ENCODE measurements around the gene IGFBP7.

The IGFBP7 gene, protein sequence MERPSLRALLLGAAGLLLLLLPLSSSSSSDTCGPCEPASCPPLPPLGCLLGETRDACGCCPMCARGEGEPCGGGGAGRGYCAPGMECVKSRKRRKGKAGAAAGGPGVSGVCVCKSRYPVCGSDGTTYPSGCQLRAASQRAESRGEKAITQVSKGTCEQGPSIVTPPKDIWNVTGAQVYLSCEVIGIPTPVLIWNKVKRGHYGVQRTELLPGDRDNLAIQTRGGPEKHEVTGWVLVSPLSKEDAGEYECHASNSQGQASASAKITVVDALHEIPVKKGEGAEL

DNA sequence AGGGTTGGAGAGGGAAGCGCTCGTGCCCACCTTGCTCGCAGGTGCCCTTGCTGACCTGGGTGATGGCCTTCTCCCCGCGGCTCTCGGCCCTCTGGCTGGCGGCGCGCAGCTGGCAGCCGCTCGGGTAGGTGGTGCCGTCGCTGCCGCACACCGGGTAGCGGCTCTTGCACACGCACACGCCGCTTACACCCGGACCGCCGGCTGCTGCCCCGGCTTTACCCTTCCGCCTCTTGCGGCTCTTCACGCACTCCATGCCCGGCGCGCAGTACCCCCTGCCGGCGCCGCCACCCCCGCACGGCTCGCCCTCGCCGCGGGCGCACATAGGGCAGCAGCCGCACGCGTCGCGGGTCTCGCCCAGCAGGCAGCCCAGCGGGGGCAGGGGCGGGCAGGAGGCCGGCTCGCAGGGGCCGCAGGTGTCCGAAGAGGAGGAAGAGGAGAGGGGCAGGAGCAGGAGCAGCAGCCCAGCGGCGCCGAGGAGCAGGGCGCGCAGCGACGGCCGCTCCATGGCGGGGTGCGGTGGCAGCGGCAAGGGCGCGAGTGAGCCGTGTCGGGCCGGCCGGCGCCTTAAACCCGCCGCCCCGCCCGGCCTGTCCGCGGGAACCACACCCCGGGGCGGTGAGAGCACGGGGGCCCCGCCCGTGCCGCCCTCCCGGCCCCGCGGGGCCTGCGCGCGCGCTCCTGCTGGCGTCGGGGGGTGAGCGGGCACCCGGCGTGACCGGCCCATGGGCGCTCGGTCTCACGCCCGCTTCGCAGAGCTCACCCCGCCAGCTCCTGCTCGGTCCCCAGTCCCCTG is at the start of gene IGFBP7:
TSS of gene IGFBP7 (minus strand) at position 539 of the 793 bp plus-strand sequence. CDS start at position 505, 34 bp downstream.
- no peak within 1 kb of the TSS for H3K4me2 ChIP-seq (ENCODE audit: low read length)

DNA sequence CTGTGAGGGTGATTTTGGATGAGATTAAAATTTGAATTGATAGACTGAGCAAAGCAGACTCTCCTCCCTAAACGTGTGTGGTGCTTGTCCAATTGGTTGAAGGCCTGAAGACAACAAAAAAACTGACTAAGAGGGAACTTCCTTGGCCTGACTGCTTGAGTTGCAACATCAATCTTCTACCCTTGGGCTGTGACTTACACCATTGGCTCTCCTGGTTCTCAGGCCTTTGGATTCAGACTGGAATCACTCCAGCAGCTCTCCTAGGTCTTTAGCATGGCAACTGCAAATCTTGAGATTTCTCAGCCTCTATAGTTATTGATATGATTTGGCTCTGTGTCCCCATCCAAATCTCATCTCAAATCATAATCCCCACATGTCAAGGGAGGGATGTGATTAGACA is 49.7 kb upstream of the IGFBP7 start:
- H3K36me3 ChIP-seq (ENCODE audit: control insufficient read depth, low read length), result no peaks in the 10 kb centered on the region
- H3F3A ChIP-seq (ENCODE audit: control insufficient read depth, insufficient read depth), result no peaks in the 10 kb centered on the region
- TF ChIP-seq, protein P1, sequence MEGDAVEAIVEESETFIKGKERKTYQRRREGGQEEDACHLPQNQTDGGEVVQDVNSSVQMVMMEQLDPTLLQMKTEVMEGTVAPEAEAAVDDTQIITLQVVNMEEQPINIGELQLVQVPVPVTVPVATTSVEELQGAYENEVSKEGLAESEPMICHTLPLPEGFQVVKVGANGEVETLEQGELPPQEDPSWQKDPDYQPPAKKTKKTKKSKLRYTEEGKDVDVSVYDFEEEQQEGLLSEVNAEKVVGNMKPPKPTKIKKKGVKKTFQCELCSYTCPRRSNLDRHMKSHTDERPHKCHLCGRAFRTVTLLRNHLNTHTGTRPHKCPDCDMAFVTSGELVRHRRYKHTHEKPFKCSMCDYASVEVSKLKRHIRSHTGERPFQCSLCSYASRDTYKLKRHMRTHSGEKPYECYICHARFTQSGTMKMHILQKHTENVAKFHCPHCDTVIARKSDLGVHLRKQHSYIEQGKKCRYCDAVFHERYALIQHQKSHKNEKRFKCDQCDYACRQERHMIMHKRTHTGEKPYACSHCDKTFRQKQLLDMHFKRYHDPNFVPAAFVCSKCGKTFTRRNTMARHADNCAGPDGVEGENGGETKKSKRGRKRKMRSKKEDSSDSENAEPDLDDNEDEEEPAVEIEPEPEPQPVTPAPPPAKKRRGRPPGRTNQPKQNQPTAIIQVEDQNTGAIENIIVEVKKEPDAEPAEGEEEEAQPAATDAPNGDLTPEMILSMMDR (IDR thresholded peaks at IDR 0.05; ENCODE audit: low read depth, low read length, poor library complexity, severe bottlenecking), result no peak
- H3K9me2 ChIP-seq (replicated peaks; ENCODE audit: control insufficient read depth, low read length), result no peaks in the 10 kb centered on the region
- H3K79me2 ChIP-seq (ENCODE audit: control insufficient read depth, low read length), result no peaks in the 10 kb centered on the region
- H3K27me3 ChIP-seq (ENCODE audit: control insufficient read depth, low read length), result peaks cover 7% of the 10 kb centered on the region; the same call in 1 of the 2 replicates
- no peak overlapping the region for H3K27ac ChIP-seq (ENCODE audit: low read depth, low read length)
- peaks cover 10% of the 10 kb centered on the region; the same call in 1 of the 2 replicates for H3K4me1 ChIP-seq (ENCODE audit: control insufficient read depth, low read length)
- H3K4me2 ChIP-seq (ENCODE audit: low read length), result no peak overlapping the region
- H3K4me3 ChIP-seq (ENCODE audit: low read length), result no peak overlapping the region
- 0 out of 2 replicates have a peak, but pooled peaks cover 3% of the 10 kb centered on the region for H3K9me3 ChIP-seq (ENCODE audit: control insufficient read depth, insufficient read depth, low read length)
- H4K20me1 ChIP-seq (ENCODE audit: control insufficient read depth, insufficient read depth, low read depth, low read length), result no peaks in the 10 kb centered on the region

More for the DNA sequence above, at the start of gene IGFBP7:
- TF ChIP-seq, protein P1 (IDR thresholded peaks at IDR 0.05; ENCODE audit: low read depth, low read length, poor library complexity, severe bottlenecking), result no peak
- TF ChIP-seq EZH2phosphoT487 (IDR thresholded peaks at IDR 0.05; ENCODE audit: borderline replicate concordance, low read length), result no peak
- no peaks in the 10 kb centered on the region for H3K9me3 ChIP-seq (ENCODE audit: control insufficient read depth, insufficient read depth, low read length)
- H4K20me1 ChIP-seq (ENCODE audit: control insufficient read depth, insufficient read depth, low read depth, low read length), result no peaks in the 10 kb centered on the region
- no peak within 1 kb of the TSS for H3K4me3 ChIP-seq (ENCODE audit: low read length)
- no peaks in the 10 kb centered on the region for H3K4me1 ChIP-seq (ENCODE audit: control insufficient read depth, low read length)
- H3K79me2 ChIP-seq (ENCODE audit: control insufficient read depth, low read length), result no peaks in the 10 kb centered on the region
- no peaks in the 10 kb centered on the region for H3K9me2 ChIP-seq (replicated peaks; ENCODE audit: control insufficient read depth, low read length)
- no peak within 1 kb of the TSS for H3K27ac ChIP-seq (ENCODE audit: low read depth, low read length)
- no peaks in the 10 kb centered on the region for H3K36me3 ChIP-seq (ENCODE audit: control insufficient read depth, low read length)
- H3K27me3 ChIP-seq (ENCODE audit: control insufficient read depth, low read length), result peaks cover 12% of the 10 kb centered on the region
- no peaks in the 10 kb centered on the region for H3F3A ChIP-seq (ENCODE audit: control insufficient read depth, insufficient read depth)

DNA sequence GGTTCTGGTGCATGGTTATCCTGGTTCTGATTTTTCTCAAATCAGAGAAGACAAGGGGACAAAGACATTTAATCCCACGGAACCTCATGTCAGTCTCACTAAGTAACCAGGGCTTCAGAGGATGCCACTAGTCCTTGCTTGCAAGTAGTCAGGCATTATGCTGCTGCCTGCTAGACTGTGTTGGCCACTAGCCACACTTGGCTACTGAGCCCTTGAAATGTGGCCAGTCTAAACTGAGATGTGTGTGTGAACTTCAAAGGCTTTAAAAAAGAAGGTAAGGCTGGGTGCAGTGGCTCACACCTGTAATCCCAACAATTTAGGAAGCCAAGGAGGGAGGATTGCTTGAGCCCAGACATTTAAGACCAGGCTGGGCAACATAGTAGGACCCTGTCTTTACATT is 48.6 kb upstream of the IGFBP7 start:
- no peak for TF ChIP-seq EZH2phosphoT487 (IDR thresholded peaks at IDR 0.05; ENCODE audit: borderline replicate concordance, low read length)
- TF ChIP-seq, protein P1 (IDR thresholded peaks at IDR 0.05; ENCODE audit: low read depth, low read length, poor library complexity, severe bottlenecking), result no peak
- no peaks in the 10 kb centered on the region for H3K79me2 ChIP-seq (ENCODE audit: control insufficient read depth, low read length)
- no peaks in the 10 kb centered on the region; the same call in 1 of the 2 replicates for H3K27me3 ChIP-seq (ENCODE audit: control insufficient read depth, low read length)
- H3F3A ChIP-seq (ENCODE audit: control insufficient read depth, insufficient read depth), result no peaks in the 10 kb centered on the region
- peaks cover 4% of the 10 kb centered on the region; the same call in 1 of the 2 replicates for H3K4me1 ChIP-seq (ENCODE audit: control insufficient read depth, low read length)
- H3K36me3 ChIP-seq (ENCODE audit: control insufficient read depth, low read length), result no peaks in the 10 kb centered on the region
- H4K20me1 ChIP-seq (ENCODE audit: control insufficient read depth, insufficient read depth, low read depth, low read length), result no peaks in the 10 kb centered on the region
- H3K9me3 ChIP-seq (ENCODE audit: control insufficient read depth, insufficient read depth, low read length), result 0 out of 2 replicates have a peak, but pooled peaks cover 3% of the 10 kb centered on the region
- H3K9me2 ChIP-seq (replicated peaks; ENCODE audit: control insufficient read depth, low read length), result no peaks in the 10 kb centered on the region
- no peak overlapping the region for H3K4me3 ChIP-seq (ENCODE audit: low read length)
- H3K27ac ChIP-seq (ENCODE audit: low read depth, low read length), result no peak overlapping the region
- H3K4me2 ChIP-seq (ENCODE audit: low read length), result no peak overlapping the region

All from DOHH2 (cell line).